Hepatocyte (in vitro differentiated cells): ENCODE measurements around the gene GRIK1. TPM values are rescaled to one million over a fixed set of nuclear protein-coding genes. Genes with fewer than 3 reads are reported as not detected.

Source experiments
- DNase-seq: peaks from one replicate; pipeline ENCODE4 v3.0.0-alpha.2; 2016; ENCODE audit warnings: low spot score
- H2AFZ ChIP-seq: fragments of 200-600 bp; sonication (generic); 2 replicates; pipeline ENCODE4 v1.6.0; 2016; ENCODE audit warnings: antibody characterized with exemption, mild to moderate bottlenecking
- H3K27ac ChIP-seq: fragments of 200-600 bp; sonication (generic); 2 replicates; pipeline ENCODE4 v1.5.1; 2016; ENCODE audit warnings: mild to moderate bottlenecking
- H3K27me3 ChIP-seq: fragments of 200-600 bp; sonication (generic); 2 replicates; pipeline ENCODE4 v1.6.1; 2016
- H3K36me3 ChIP-seq: fragments of 200-600 bp; sonication (generic); replicated peaks from 2 replicates; pipeline ENCODE4 v1.5.1; 2016; ENCODE audit warnings: low read depth; ENCODE audit not compliant: insufficient read depth
- H3K4me1 ChIP-seq: fragments of 200-600 bp; sonication (generic); 2 replicates; pipeline ENCODE4 v1.5.1; 2016; ENCODE audit warnings: mild to moderate bottlenecking, moderate library complexity; ENCODE audit not compliant: insufficient read depth
- H3K4me2 ChIP-seq: fragments of 200-600 bp; sonication (generic); 2 replicates; pipeline ENCODE4 v1.6.0; 2016
- H3K4me3 ChIP-seq: fragments of 200-600 bp; sonication (generic); 2 replicates; pipeline ENCODE4 v1.5.1; 2016; ENCODE audit warnings: mild to moderate bottlenecking
- H3K79me2 ChIP-seq: fragments of 200-600 bp; sonication (generic); 2 replicates; pipeline ENCODE4 v1.6.0; 2017; ENCODE audit warnings: mild to moderate bottlenecking
- H3K9me2 ChIP-seq: fragments of 200-600 bp; sonication (generic); replicated peaks from 2 replicates; pipeline ENCODE4 v1.6.0; 2017; ENCODE audit warnings: mild to moderate bottlenecking; ENCODE audit not compliant: insufficient read depth
- H3K9me3 ChIP-seq: fragments of 200-600 bp; sonication (generic); 2 replicates; pipeline ENCODE4 v1.5.1; 2016; ENCODE audit warnings: low read depth, mild to moderate bottlenecking
- H4K20me1 ChIP-seq: fragments of 200-600 bp; sonication (generic); 2 replicates; pipeline ENCODE4 v1.6.0; 2016; ENCODE audit warnings: mild to moderate bottlenecking; ENCODE audit not compliant: insufficient read depth, poor library complexity, severe bottlenecking
- EZH2 ChIP-seq: fragments of 200-600 bp; sonication (generic); IDR thresholded peaks from 2 replicates; pipeline ENCODE4 v1.6.1; 2016; ENCODE audit warnings: antibody characterized with exemption, mild to moderate bottlenecking, borderline replicate concordance
- EZH2phosphoT487 ChIP-seq: fragments of 200-600 bp; sonication (generic); IDR thresholded peaks from one replicate; pipeline ENCODE4 v1.6.1; 2018; ENCODE audit warnings: antibody characterized with exemption, mild to moderate bottlenecking, low read depth, moderate library complexity; ENCODE audit not compliant: unreplicated experiment, severe bottlenecking
- WGBS: methylation state at CpG from one replicate; pipeline ENCODE4 v1.1.6; 2016; ENCODE audit warnings: low lambda C conversion rate; ENCODE audit errors: missing lambda C conversion rate; 5-methylcytosine and 5-hydroxymethylcytosine counted together
- polyA plus RNA-seq: library from polyadenylated mRNA; unstranded; fragments of >200 nt; fragmentation: Nextera tagmentation; extraction: Ambion mirVana; gene quantifications from 2 replicates; pipeline ENCODE4 v1.2.1, GENCODE V29; 2016
- total RNA-seq: library from RNA; depleted of rRNA; stranded (reverse); fragments of >200 nt; gene quantifications from 2 replicates; pipeline ENCODE4 v1.2.3, GENCODE V29; 2014
- TF ChIP-seq, protein P1 (sequence below): fragments of 200-600 bp; sonication (generic); IDR thresholded peaks from 2 replicates; pipeline ENCODE4 v1.5.1; 2016; ENCODE audit warnings: antibody characterized with exemption, mild to moderate bottlenecking; ENCODE audit not compliant: poor library complexity

GRIK1 gene
- total and polyA plus RNA-seq, 2 experiments from 2014 or later: 0.77 to 2.3 TPM

DNA sequence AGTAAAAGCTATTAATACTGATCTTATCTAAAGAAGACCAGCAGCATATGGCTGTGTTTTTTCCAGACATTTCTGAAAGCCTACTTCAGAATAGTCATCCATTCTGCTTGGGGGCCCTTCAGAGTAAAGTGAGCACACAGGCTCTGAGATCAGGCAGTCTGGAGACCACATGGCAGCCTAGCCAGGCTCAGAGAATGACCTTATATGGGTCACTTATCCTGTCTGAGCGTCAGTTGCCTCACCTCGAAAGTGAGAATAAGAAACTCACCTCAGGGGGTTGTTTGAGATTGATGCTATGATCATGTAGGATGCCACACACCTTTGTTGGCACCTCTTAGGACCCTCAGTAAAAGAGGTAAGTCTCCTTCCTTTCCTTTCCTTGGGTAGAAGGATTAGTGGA, 270.4 kb downstream of the GRIK1 start:
- no peaks in the 10 kb centered on the region for H4K20me1 ChIP-seq
- H3K9me3 ChIP-seq: no peaks in the 10 kb centered on the region
- H3K4me1 ChIP-seq: no peaks in the 10 kb centered on the region
- no peak overlapping the region for H3K27ac ChIP-seq
- no peaks in the 10 kb centered on the region for H3K27me3 ChIP-seq
- WGBS: 90% methylated on average over 2 of the region's 2 CpGs
- no peak for DNase-seq
- TF ChIP-seq EZH2: no peak
- TF ChIP-seq, protein P1, sequence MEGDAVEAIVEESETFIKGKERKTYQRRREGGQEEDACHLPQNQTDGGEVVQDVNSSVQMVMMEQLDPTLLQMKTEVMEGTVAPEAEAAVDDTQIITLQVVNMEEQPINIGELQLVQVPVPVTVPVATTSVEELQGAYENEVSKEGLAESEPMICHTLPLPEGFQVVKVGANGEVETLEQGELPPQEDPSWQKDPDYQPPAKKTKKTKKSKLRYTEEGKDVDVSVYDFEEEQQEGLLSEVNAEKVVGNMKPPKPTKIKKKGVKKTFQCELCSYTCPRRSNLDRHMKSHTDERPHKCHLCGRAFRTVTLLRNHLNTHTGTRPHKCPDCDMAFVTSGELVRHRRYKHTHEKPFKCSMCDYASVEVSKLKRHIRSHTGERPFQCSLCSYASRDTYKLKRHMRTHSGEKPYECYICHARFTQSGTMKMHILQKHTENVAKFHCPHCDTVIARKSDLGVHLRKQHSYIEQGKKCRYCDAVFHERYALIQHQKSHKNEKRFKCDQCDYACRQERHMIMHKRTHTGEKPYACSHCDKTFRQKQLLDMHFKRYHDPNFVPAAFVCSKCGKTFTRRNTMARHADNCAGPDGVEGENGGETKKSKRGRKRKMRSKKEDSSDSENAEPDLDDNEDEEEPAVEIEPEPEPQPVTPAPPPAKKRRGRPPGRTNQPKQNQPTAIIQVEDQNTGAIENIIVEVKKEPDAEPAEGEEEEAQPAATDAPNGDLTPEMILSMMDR: no peak
- no peak for TF ChIP-seq EZH2phosphoT487
- H2AFZ ChIP-seq: no peak overlapping the region
- no peaks in the 10 kb centered on the region for H3K79me2 ChIP-seq
- no peaks in the 10 kb centered on the region for H3K9me2 ChIP-seq
- no peak overlapping the region for H3K4me3 ChIP-seq
- no peaks in the 10 kb centered on the region for H3K36me3 ChIP-seq
- no peak overlapping the region for H3K4me2 ChIP-seq

DNA sequence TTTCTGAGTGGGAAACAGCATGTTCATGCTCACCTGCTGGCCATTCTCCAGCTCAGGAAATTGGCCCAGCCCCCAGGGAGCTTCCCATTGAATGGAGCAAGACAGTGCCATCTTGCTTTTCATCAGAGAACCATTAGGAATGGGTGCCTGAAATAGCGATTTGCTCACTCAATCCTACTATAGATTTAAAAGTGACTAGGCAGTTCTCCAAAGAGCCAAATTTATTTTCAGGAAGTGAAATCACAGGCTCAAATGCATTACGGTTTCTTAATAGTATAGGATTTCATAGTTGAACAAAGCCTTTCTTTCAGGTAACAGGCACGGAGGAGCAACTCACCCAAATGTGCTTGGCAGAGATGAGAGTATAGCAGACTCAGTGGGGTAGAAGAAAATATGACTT, 272.1 kb downstream of the GRIK1 start:
- Histone ChIP-seq H3K9me3 (no peaks in the 10 kb centered on the region), H3K79me2 (no peaks in the 10 kb centered on the region), H3K27ac (no peak overlapping the region), H3K27me3 (no peaks in the 10 kb centered on the region), H3K4me3 (no peak overlapping the region), H3K9me2 (no peaks in the 10 kb centered on the region), H4K20me1 (no peaks in the 10 kb centered on the region), H3K4me2 (no peak overlapping the region), H2AFZ (no peak overlapping the region), H3K36me3 (no peaks in the 10 kb centered on the region), H3K4me1 (no peaks in the 10 kb centered on the region)
- no peak for DNase-seq
- WGBS: 82% methylated on average over 3 of the region's 3 CpGs
- TF ChIP-seq, protein P1: no peak
- TF ChIP-seq EZH2 (no peak), EZH2phosphoT487 (no peak)

DNA sequence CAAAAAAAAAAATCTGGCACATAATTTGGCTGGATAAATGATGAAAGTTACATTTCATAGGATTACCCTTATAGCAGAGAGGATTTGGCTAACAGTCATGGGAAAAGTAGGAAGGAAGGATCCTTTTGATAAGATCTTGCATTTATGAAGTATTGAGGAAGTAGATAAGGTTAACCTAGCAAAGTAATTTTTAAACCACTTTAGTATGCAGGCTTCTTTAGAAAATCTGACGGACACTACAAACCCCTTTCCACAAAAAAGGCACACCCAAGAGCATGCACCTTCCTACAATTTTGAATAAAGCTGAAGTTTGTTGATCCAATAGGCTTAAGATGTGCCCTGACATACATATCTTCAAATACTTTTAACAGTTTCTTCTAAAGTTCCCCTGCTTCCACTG, 275.2 kb downstream of the GRIK1 start:
- no peak for DNase-seq
- H2AFZ ChIP-seq: no peak overlapping the region
- H3K36me3 ChIP-seq: no peaks in the 10 kb centered on the region
- 63% methylated on average over 1 of the region's 1 CpG for WGBS
- no peaks in the 10 kb centered on the region for H3K9me3 ChIP-seq
- no peaks in the 10 kb centered on the region for H3K79me2 ChIP-seq
- no peak for TF ChIP-seq EZH2
- TF ChIP-seq EZH2phosphoT487: no peak
- TF ChIP-seq, protein P1: no peak
- no peaks in the 10 kb centered on the region for H3K9me2 ChIP-seq
- no peak overlapping the region for H3K4me3 ChIP-seq
- no peaks in the 10 kb centered on the region for H4K20me1 ChIP-seq
- no peak overlapping the region for H3K4me2 ChIP-seq
- H3K4me1 ChIP-seq: no peaks in the 10 kb centered on the region
- H3K27me3 ChIP-seq: no peaks in the 10 kb centered on the region
- H3K27ac ChIP-seq: no peak overlapping the region

DNA sequence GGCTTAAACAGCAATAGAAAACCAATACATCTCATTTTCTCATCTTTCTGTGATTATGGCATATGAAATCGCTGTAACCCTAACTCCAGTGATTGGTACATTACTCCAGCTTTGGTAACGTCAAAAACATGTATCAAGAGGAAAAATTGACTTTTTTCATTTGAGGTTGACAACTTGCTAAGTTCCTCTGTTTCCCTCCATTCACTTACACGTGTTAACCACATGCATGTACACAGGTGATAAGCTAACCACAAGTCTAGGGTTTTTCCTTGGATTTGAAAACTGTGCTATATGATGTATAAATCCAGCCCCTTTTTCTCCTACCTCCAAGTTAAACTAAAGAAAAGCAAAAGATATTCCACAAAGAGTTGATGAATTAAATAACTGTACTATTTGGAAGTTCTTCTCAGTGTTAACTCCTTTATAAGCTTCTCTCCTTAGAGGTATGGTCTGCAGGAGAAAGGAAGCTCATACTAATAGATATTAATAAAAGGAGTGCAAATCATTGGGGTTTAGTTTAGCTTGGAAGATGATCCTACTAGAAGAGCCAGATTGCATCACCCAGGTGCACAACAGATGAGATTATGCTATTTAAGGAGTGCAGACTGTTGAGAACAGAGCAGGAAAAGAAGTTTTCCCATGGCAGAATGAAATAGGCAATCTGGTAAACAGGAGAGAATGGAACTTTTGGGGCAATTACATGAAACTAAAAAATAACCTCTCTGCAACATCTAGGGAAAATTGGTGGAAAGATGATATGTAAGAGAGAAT, 277.9 kb downstream of the GRIK1 start:
- H2AFZ ChIP-seq: no peak overlapping the region
- no peak overlapping the region for H3K27ac ChIP-seq
- no peak for DNase-seq
- H4K20me1 ChIP-seq: no peaks in the 10 kb centered on the region
- no peaks in the 10 kb centered on the region for H3K36me3 ChIP-seq
- no peaks in the 10 kb centered on the region for H3K9me2 ChIP-seq
- H3K4me3 ChIP-seq: no peak overlapping the region
- no peaks in the 10 kb centered on the region for H3K79me2 ChIP-seq
- no peaks in the 10 kb centered on the region for H3K4me1 ChIP-seq
- TF ChIP-seq, protein P1: no peak
- TF ChIP-seq EZH2phosphoT487 (no peak), EZH2 (no peak)
- no peaks in the 10 kb centered on the region for H3K27me3 ChIP-seq
- no peaks in the 10 kb centered on the region for H3K9me3 ChIP-seq
- 95% methylated on average over 3 of the region's 3 CpGs for WGBS
- H3K4me2 ChIP-seq: no peak overlapping the region
